ENCODE results near the gene PDPR.

DNA sequence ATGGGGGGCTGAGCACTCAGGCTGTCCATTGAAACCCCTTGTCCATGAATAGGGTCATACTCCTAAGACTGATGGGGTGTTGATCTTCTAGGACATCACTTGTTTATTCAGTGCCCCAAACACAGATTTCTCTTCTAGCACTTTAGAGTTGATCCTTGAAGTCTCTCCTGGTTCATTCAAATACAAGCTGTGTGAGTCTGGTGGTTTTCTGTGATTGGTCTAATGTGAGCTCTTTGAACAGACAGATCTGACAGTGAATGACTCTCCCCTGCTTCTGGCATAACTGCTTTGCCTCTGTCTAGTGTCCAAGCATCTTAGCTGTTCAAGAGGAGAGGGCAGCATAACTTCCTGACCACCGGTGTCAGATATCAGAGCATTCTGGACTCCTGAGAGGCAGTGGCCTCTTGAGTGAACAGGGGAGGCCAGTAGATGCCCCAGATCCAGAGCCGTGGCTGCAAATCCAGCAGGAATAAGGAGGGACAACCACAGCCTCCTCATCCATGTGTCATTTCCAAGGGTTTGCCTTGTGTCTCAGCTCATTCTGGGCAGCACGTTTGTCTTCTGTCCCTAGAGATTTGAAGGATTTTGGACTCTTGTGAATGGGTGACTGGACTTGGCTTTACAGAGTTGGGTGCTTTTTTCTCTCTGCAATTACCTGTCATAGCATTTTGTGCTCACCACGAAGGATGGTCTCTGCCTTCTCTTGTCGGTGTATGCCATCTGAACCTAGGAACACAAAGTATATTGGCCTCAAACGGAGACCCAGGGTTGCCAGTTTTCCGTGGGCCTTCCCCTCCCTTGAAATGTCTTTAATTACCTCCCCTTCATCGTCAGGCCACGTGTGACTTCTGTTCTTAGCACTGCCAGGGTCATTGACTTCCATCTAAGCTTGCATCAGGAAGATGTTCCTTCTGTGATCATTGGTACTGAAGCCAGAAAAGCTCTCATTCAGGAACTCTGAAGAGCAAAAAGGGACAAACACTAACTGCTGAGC, 45.5 kb downstream of the PDPR start:
- no peak for TF ChIP-seq CTCF (IDR thresholded peaks at IDR 0.05; ENCODE audit: insufficient read depth, low read length)
- TF ChIP-seq POLR2AphosphoS5 (IDR thresholded peaks at IDR 0.05; ENCODE audit: low read depth) = no peak

Measured in HL-60 (cell line).